Measurements from ENCODE around the gene ADAMTS17. TPM values are rescaled to one million over a fixed set of nuclear protein-coding genes. Genes with fewer than 3 reads are reported as not detected.

The ADAMTS17 gene
- total RNA-seq, 1 donor from 2014 or later, result 0.99 TPM

GRCh38 chr15:100236981-100237720 is 104.6 kb downstream of the ADAMTS17 start:
- H3K27me3 ChIP-seq (ENCODE audit: low read depth), result peaks cover 12% of the 10 kb centered on the region
- TF ChIP-seq CTCF (IDR thresholded peaks at IDR 0.05; ENCODE audit: borderline replicate concordance), result no peak
- intact Hi-C loops (cut with micrococcal nuclease), result no loop called here
- peaks cover 12% of the 10 kb centered on the region for H3K4me1 ChIP-seq
- H3K36me3 ChIP-seq, result no peaks in the 10 kb centered on the region
- no peaks in the 10 kb centered on the region for H3K9me3 ChIP-seq (replicated peaks)
- no peak overlapping the region for H3K27ac ChIP-seq (replicated peaks)
- no peak overlapping the region for H3K4me3 ChIP-seq
- no peak for DNase-seq

- TF ChIP-seq CTCF (IDR thresholded peaks at IDR 0.05; ENCODE audit: borderline replicate concordance), result no peak
- Histone ChIP-seq H3K27ac (replicated peaks) (peak overlapping the region; percentile 66), H3K27me3 (ENCODE audit: low read depth) (peaks cover 12% of the 10 kb centered on the region), H3K4me3 (no peak overlapping the region), H3K4me1 (peaks cover 12% of the 10 kb centered on the region), H3K36me3 (no peaks in the 10 kb centered on the region), H3K9me3 (replicated peaks) (no peaks in the 10 kb centered on the region)
- DNase-seq, result no peak
- intact Hi-C loops (cut with micrococcal nuclease), result no loop called here
These were observed 106.7 kb downstream of the ADAMTS17 start for GRCh38 chr15:100235030-100235617.

DNA sequence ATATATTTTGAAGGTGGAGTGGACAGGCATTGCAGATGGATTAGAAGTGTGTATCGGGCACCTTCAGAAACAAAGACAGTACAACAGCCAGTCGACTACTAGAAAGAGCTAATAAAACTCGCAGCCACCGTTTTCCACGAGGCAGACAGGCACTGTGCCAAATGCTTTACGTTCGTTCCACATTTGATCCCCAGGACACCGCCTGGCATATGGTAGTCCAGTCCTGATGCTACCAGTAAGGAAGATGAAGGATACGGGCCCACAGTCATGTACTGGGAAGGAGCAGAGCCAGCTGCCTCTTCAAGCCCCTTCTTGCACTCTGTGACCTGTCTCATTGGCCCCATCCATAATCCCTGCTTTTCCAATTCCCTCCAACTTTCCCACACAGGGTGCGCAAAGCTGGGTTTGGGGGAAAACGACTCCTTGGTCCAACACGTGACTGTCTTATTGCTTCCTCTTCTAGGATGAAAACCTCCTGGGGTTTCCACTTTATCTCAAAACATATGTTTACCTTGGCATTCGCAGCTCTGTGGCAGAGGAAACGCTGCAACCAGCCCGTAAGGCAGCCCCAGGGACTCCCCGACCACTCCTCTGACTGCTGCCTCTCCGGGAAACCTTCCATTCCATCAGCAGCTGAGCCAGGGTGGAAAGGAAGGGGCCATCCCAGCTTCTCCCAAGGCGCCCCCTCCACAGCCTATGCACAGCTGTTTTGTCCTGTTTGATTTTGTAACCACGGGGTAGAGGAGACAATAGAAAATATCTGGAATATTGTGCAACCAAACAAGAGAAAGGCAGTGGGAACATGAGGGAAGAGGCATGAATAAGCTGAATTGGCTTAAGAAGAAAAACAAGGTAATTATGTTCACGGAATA is 107.4 kb downstream of the ADAMTS17 start:
- DNase-seq, result peak; percentile 73

DNA sequence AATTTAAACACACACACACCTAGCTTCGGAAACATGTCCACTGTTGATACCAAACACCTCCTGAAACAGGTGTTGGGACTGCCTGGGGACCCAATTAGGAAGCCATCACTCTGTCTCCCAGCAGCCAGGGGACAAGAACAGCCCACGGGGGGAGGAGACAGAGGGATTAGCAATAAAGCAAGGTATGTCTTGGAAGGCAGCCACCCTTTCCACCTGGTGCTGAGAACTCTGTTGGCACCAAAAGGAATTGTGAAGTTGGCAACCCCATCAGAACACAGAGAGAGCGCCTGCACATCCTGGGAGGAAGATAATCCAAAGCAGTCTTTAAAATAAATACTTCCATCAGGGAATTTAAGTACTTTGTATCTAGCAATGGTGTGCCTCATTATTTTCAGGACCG is 111.0 kb downstream of the ADAMTS17 start:
- H3K4me1 ChIP-seq, result peaks cover 12% of the 10 kb centered on the region
- intact Hi-C loops (cut with micrococcal nuclease), result no loop called here
- H3K4me3 ChIP-seq, result no peak overlapping the region
- no peak for TF ChIP-seq CTCF (IDR thresholded peaks at IDR 0.05; ENCODE audit: borderline replicate concordance)
- no peaks in the 10 kb centered on the region for H3K36me3 ChIP-seq
- no peaks in the 10 kb centered on the region for H3K9me3 ChIP-seq (replicated peaks)
- H3K27ac ChIP-seq (replicated peaks), result no peak overlapping the region
- DNase-seq, result no peak
- no peaks in the 10 kb centered on the region for H3K27me3 ChIP-seq (ENCODE audit: low read depth)

More for the DNA sequence above, 107.4 kb downstream of the ADAMTS17 start:
- Histone ChIP-seq H3K4me3 (no peak overlapping the region), H3K27me3 (ENCODE audit: low read depth) (peaks cover 12% of the 10 kb centered on the region), H3K27ac (replicated peaks) (peak overlapping the region; percentile 66), H3K36me3 (no peaks in the 10 kb centered on the region), H3K9me3 (replicated peaks) (no peaks in the 10 kb centered on the region), H3K4me1 (peaks cover 12% of the 10 kb centered on the region)
- TF ChIP-seq CTCF (IDR thresholded peaks at IDR 0.05; ENCODE audit: borderline replicate concordance), result no peak
- intact Hi-C loops (cut with micrococcal nuclease), result no loop called here
